HG03025 (cell line): ENCODE measurements around the gene TADA1.
"Not testable (repeated sequence)": the region's sequence is repeated elsewhere in the genome, so short reads cannot be mapped to it uniquely, and the experiment has no call there.

ENCODE experiments used
- ATAC-seq: cut with Tn5 transposase; IDR thresholded peaks from one replicate; pipeline ENCODE4 v1.9.1; 2021; ENCODE audit warnings: mild to moderate bottlenecking, moderate library complexity; ENCODE audit not compliant: unreplicated experiment, low FRiP score

Gene TADA1

GRCh38 chr1:166895766-166896165 lies 19.7 kb upstream of the TADA1 start:
- ATAC-seq, result no peak

- ATAC-seq, result no peak
These were observed 13.7 kb upstream of the TADA1 start for GRCh38 chr1:166889776-166890175.

GRCh38 chr1:166888373-166889111 lies 12.5 kb upstream of the TADA1 start:
- no peak for ATAC-seq

- no peak for ATAC-seq
These were observed 8.9 kb upstream of the TADA1 start for GRCh38 chr1:166884971-166885370.

GRCh38 chr1:166884040-166884642 lies 8.1 kb upstream of the TADA1 start:
- ATAC-seq, result peak; percentile 56

- no peak for ATAC-seq
These were observed 6.8 kb upstream of the TADA1 start for GRCh38 chr1:166882893-166883292.

GRCh38 chr1:166878173-166878917 lies 2.3 kb upstream of the TADA1 start:
- not testable (repeated sequence) for ATAC-seq

- ATAC-seq, result peak; percentile 0
These were observed 425 bp upstream of the TADA1 start for GRCh38 chr1:166876540-166876838.

- no peak for ATAC-seq
These were observed 746 bp downstream of the TADA1 start for GRCh38 chr1:166875302-166875733.

GRCh38 chr1:166874464-166874863 lies 1.6 kb downstream of the TADA1 start:
- ATAC-seq, result no peak

GRCh38 chr1:166870584-166870983 lies 5.5 kb downstream of the TADA1 start:
- no peak for ATAC-seq

GRCh38 chr1:166869318-166870099 lies 6.6 kb downstream of the TADA1 start:
- no peak for ATAC-seq

GRCh38 chr1:166868639-166869038 lies 7.4 kb downstream of the TADA1 start:
- ATAC-seq, result no peak

GRCh38 chr1:166865926-166866325 lies 10.1 kb downstream of the TADA1 start:
- no peak for ATAC-seq

- ATAC-seq, result no peak
These were observed 16.5 kb downstream of the TADA1 start for GRCh38 chr1:166859597-166859996.

- ATAC-seq, result no peak
These were observed 17.2 kb downstream of the TADA1 start for GRCh38 chr1:166858726-166859419.

- ATAC-seq, result no peak
These were observed 18.1 kb downstream of the TADA1 start for GRCh38 chr1:166857995-166858394.

GRCh38 chr1:166855558-166855957 lies 20.5 kb downstream of the TADA1 start:
- no peak for ATAC-seq

GRCh38 chr1:166852918-166853317 lies 23.1 kb downstream of the TADA1 start:
- no peak for ATAC-seq

GRCh38 chr1:166849135-166849534 lies 26.9 kb downstream of the TADA1 start:
- ATAC-seq, result no peak
